NCI-H226 (cell line): Measurements from ENCODE around the gene IGFL4.

Experiments used
- DNase-seq: peaks from one replicate; pipeline ENCODE4 v3.0.0-alpha.2; 2015

IGFL4 gene

GRCh38 chr19:46040952-46041500, at the start of gene IGFL4:
IGFL4 (minus strand) TSS chr19:46041002; CDS start chr19:46040962, 40 bp downstream.
- peak; percentile 59 for DNase-seq

- no peak for DNase-seq
Observed at GRCh38 chr19:46090444-46090843, 49.6 kb upstream of the IGFL4 start.

- no peak for DNase-seq
Observed at GRCh38 chr19:46089432-46089831, 48.6 kb upstream of the IGFL4 start.

GRCh38 chr19:46088101-46088500, 47.3 kb upstream of the IGFL4 start:
- no peak for DNase-seq

GRCh38 chr19:46085888-46086287, 45.1 kb upstream of the IGFL4 start:
- no peak for DNase-seq

GRCh38 chr19:46082728-46083050, 41.9 kb upstream of the IGFL4 start:
- DNase-seq, result peak; percentile 29

GRCh38 chr19:46081928-46082727, 41.3 kb upstream of the IGFL4 start:
- DNase-seq, result peak; percentile 53

- DNase-seq, result peak; percentile 95
Observed at GRCh38 chr19:46080561-46080960, 39.8 kb upstream of the IGFL4 start.

GRCh38 chr19:46079576-46079975, 38.8 kb upstream of the IGFL4 start:
- no peak for DNase-seq

GRCh38 chr19:46078573-46079332, 38.0 kb upstream of the IGFL4 start:
- DNase-seq, result peak; percentile 22

GRCh38 chr19:46077815-46078167, 37.0 kb upstream of the IGFL4 start:
- no peak for DNase-seq

- peak; percentile 64 for DNase-seq
Observed at GRCh38 chr19:46076951-46077814, 36.4 kb upstream of the IGFL4 start.

- DNase-seq, result no peak
Observed at GRCh38 chr19:46076031-46076880, 35.5 kb upstream of the IGFL4 start.

- peak; percentile 63 for DNase-seq
Observed at GRCh38 chr19:46073268-46073922, 32.6 kb upstream of the IGFL4 start.

GRCh38 chr19:46069806-46070341, 29.1 kb upstream of the IGFL4 start:
- peak; percentile 87 for DNase-seq

GRCh38 chr19:46068345-46069258, 27.8 kb upstream of the IGFL4 start:
- peak; percentile 93 for DNase-seq

- no peak for DNase-seq
Observed at GRCh38 chr19:46067691-46068090, 26.9 kb upstream of the IGFL4 start.

- DNase-seq, result no peak
Observed at GRCh38 chr19:46066471-46066870, 25.7 kb upstream of the IGFL4 start.

- peak; percentile 58 for DNase-seq
Observed at GRCh38 chr19:46065486-46066071, 24.8 kb upstream of the IGFL4 start.

- no peak for DNase-seq
Observed at GRCh38 chr19:46063201-46063600, 22.4 kb upstream of the IGFL4 start.
